HepG2 (cell line): Measurements from ENCODE around the gene SRCIN1. TPM values are rescaled to one million over a fixed set of nuclear protein-coding genes. Genes with fewer than 3 reads are reported as not detected.

Experiments used
- ATAD3A ChIP-seq: sonication (generic); formaldehyde crosslinking; IDR thresholded peaks from 2 replicates; pipeline ENCODE4 v1.4.0; 2020; ENCODE audit warnings: missing genetic modification reagents
- ATF6 ChIP-seq: sonication (generic); formaldehyde crosslinking; conservative IDR thresholded peaks from 2 replicates; pipeline ENCODE4 v1.4.0; 2020; ENCODE audit warnings: missing genetic modification reagents
- DMTF1 ChIP-seq: sonication (generic); formaldehyde crosslinking; IDR thresholded peaks from 2 replicates; pipeline ENCODE4 v1.4.0; 2020; ENCODE audit warnings: mild to moderate bottlenecking, missing genetic modification reagents
- FOSL2 ChIP-seq: sonication (generic); formaldehyde crosslinking; IDR thresholded peaks from 2 replicates; pipeline ENCODE4 v1.4.0; 2020; ENCODE audit warnings: missing genetic modification reagents
- HDAC6 ChIP-seq: fragments of 200-600 bp; sonication (generic); IDR thresholded peaks from 2 replicates; pipeline ENCODE4 v1.7.0; 2017; ENCODE audit warnings: mild to moderate bottlenecking, antibody characterized with exemption, low read length, low read depth
- HOMEZ ChIP-seq: IDR thresholded peaks from 2 replicates; pipeline ENCODE4 v1.6.1; 2016; ENCODE audit warnings: low read depth
- NR0B2 ChIP-seq: sonication (generic); formaldehyde crosslinking; IDR thresholded peaks from 2 replicates; pipeline ENCODE4 v1.4.0; 2020; ENCODE audit warnings: mild to moderate bottlenecking, missing genetic modification reagents
- PAXIP1 ChIP-seq: sonication (generic); formaldehyde crosslinking; conservative IDR thresholded peaks from 2 replicates; pipeline ENCODE4 v1.4.0; 2020; ENCODE audit warnings: mild to moderate bottlenecking, missing genetic modification reagents, moderate library complexity
- POGZ ChIP-seq: sonication (generic); formaldehyde crosslinking; IDR thresholded peaks from 2 replicates; pipeline ENCODE4 v1.4.0; 2020; ENCODE audit warnings: mild to moderate bottlenecking, missing genetic modification reagents
- PPARG ChIP-seq: conservative IDR thresholded peaks from 2 replicates; pipeline ENCODE4 v1.6.1; 2016; ENCODE audit warnings: missing biosample characterization, missing genetic modification reagents
- ZBTB43 ChIP-seq: sonication (generic); formaldehyde crosslinking; conservative IDR thresholded peaks from 2 replicates; pipeline ENCODE4 v1.4.0; 2020; ENCODE audit warnings: missing genetic modification reagents
- ZNF160 ChIP-seq: sonication (generic); formaldehyde crosslinking; IDR thresholded peaks from 2 replicates; pipeline ENCODE4 v1.8.0; 2022; ENCODE audit warnings: mild to moderate bottlenecking, inconsistent platforms, missing genetic modification reagents
- ZNF275 ChIP-seq: sonication (generic); formaldehyde crosslinking; IDR thresholded peaks from 2 replicates; pipeline ENCODE4 v1.8.0; 2022; ENCODE audit warnings: missing genetic modification reagents, mild to moderate bottlenecking, inconsistent platforms, borderline replicate concordance
- ZNF740 ChIP-seq: sonication (generic); formaldehyde crosslinking; IDR thresholded peaks from 2 replicates; pipeline ENCODE4 v1.4.0; 2020; ENCODE audit warnings: missing genetic modification reagents
- polyA plus RNA-seq, 8 experiments: library from polyadenylated mRNA; depleted of rRNA in 3 of 8; stranded (reverse) in 7 of 8; unstranded in 1 of 8; fragments of >200 nt; fragmentation: Illumina TruSeq in 4 of 8; extraction: Trizol in 4 of 8; gene quantifications; 2 replicates each; pipeline versions ENCODE4 v1.2.1 to v1.2.3, GENCODE V29; 2011 to 2016; ENCODE audit warnings: low read depth in 4 of 8, missing spikeins in 1 of 8, mixed read lengths in 1 of 8; ENCODE audit not compliant: insufficient read depth in 1 of 8
- total RNA-seq, 5 experiments: library from RNA; depleted of rRNA; stranded (reverse); fragments of >200 nt; fragmentation: Illumina TruSeq; extraction: Trizol; gene quantifications; 2 replicates each; pipeline ENCODE4 v1.2.3, GENCODE V29; 2016; ENCODE audit warnings: low read depth in 1 of 5

SRCIN1 gene
- total and polyA plus RNA-seq, 2 of the 13 experiments (the other 11 are each of a cell fraction or from before 2014, with no cell fraction given): 1.2 to 9.6 TPM

GRCh38 chr17:38584350-38584925, 21.3 kb downstream of the SRCIN1 start (continued):
- TF ChIP-seq HOMEZ: 0 out of 2 replicates have a peak, but pooled peaks have one; percentile 16
- no peak for TF ChIP-seq ZNF740 (CRISPR knock-in tag)
- 0 out of 2 replicates have a peak, but pooled peaks have one; percentile 18 for TF ChIP-seq POGZ (CRISPR knock-in tag)
- TF ChIP-seq ZNF160: no peak
- peak; percentile 41; the same call in 1 of the 2 replicates for TF ChIP-seq DMTF1 (CRISPR knock-in tag)
- no peak for TF ChIP-seq ZNF275 (CRISPR knock-in tag)
- no peak for TF ChIP-seq ATF6 (CRISPR knock-in tag)
- TF ChIP-seq HDAC6: no peak
- TF ChIP-seq PAXIP1 (CRISPR knock-in tag): no peak
- TF ChIP-seq NR0B2 (CRISPR knock-in tag): no peak
- no peak for TF ChIP-seq FOSL2 (CRISPR knock-in tag)
- no peak for TF ChIP-seq ZBTB43
- TF ChIP-seq PPARG (CRISPR knock-in tag): peak; percentile 36; the same call in 1 of the 2 replicates
- TF ChIP-seq ATAD3A: no peak
